GM12878 (cell line): ENCODE measurements around the gene MYOD1.

ENCODE experiments used
- NFIC ChIP-seq: IDR thresholded peaks from 2 replicates; pipeline ENCODE4 v1.6.1; 2012; ENCODE audit warnings: low read depth, mild to moderate bottlenecking, inconsistent platforms, low read length, moderate library complexity
- TF ChIP-seq, protein P1 (sequence below): fragments of 450-650 bp; IDR thresholded peaks from 2 replicates; pipeline ENCODE4 v1.6.1; 2017; ENCODE audit warnings: low read depth, mild to moderate bottlenecking, moderate library complexity
- TF ChIP-seq, protein P2 (sequence below), 3 experiments: IDR thresholded peaks in 2 of 3; conservative IDR thresholded peaks in 1 of 3; 2 replicates each; pipeline ENCODE4 v1.5.1; 2011; ENCODE audit warnings: low read depth in 3 of 3, low read length in 3 of 3, mild to moderate bottlenecking in 3 of 3, control low read depth in 2 of 3, moderate library complexity in 2 of 3, inconsistent platforms in 1 of 3, mixed read lengths in 1 of 3; ENCODE audit not compliant: control insufficient read depth in 2 of 3, insufficient read depth in 1 of 3; ENCODE audit errors: extremely low read depth in 1 of 3
- TF ChIP-seq, protein P3 (sequence below): IDR thresholded peaks from 2 replicates; pipeline ENCODE4 v1.6.1; 2011; ENCODE audit warnings: mild to moderate bottlenecking, low read depth, low read length, moderate library complexity; ENCODE audit not compliant: insufficient replicate concordance

DNA sequence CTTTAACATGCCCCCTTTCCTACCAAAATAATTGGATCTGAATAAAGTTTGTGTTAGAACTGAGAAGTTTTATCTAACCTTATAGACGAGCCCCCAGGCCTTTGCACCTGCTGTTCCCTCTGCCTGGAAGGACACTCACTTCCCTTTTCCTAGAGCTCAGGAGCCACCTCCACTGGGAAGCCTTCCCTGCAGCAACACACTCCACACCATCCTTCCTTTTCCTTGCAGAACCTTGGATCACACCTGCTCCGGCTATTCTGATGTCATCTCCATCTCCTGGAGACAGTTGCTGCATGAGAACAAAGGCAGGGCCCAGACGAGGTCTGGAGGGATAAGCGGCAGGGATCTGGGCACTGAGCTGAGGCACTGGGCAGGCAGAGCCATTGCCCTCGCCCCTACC lies 22.6 kb upstream of the MYOD1 start:
- TF ChIP-seq NFIC: no peak
- TF ChIP-seq, protein P1, sequence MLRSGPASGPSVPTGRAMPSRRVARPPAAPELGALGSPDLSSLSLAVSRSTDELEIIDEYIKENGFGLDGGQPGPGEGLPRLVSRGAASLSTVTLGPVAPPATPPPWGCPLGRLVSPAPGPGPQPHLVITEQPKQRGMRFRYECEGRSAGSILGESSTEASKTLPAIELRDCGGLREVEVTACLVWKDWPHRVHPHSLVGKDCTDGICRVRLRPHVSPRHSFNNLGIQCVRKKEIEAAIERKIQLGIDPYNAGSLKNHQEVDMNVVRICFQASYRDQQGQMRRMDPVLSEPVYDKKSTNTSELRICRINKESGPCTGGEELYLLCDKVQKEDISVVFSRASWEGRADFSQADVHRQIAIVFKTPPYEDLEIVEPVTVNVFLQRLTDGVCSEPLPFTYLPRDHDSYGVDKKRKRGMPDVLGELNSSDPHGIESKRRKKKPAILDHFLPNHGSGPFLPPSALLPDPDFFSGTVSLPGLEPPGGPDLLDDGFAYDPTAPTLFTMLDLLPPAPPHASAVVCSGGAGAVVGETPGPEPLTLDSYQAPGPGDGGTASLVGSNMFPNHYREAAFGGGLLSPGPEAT: no peak
- TF ChIP-seq, protein P2, sequence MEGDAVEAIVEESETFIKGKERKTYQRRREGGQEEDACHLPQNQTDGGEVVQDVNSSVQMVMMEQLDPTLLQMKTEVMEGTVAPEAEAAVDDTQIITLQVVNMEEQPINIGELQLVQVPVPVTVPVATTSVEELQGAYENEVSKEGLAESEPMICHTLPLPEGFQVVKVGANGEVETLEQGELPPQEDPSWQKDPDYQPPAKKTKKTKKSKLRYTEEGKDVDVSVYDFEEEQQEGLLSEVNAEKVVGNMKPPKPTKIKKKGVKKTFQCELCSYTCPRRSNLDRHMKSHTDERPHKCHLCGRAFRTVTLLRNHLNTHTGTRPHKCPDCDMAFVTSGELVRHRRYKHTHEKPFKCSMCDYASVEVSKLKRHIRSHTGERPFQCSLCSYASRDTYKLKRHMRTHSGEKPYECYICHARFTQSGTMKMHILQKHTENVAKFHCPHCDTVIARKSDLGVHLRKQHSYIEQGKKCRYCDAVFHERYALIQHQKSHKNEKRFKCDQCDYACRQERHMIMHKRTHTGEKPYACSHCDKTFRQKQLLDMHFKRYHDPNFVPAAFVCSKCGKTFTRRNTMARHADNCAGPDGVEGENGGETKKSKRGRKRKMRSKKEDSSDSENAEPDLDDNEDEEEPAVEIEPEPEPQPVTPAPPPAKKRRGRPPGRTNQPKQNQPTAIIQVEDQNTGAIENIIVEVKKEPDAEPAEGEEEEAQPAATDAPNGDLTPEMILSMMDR (IDR thresholded peaks at IDR 0.05 in 2 of 3, conservative IDR thresholded peaks at IDR 0.05 in 1 of 3; ENCODE audit: control insufficient read depth in 2 of 3, extremely low read depth in 1 of 3, insufficient read depth in 1 of 3, low read depth in 3 of 3, low read length in 3 of 3): no peak
- TF ChIP-seq, protein P3, sequence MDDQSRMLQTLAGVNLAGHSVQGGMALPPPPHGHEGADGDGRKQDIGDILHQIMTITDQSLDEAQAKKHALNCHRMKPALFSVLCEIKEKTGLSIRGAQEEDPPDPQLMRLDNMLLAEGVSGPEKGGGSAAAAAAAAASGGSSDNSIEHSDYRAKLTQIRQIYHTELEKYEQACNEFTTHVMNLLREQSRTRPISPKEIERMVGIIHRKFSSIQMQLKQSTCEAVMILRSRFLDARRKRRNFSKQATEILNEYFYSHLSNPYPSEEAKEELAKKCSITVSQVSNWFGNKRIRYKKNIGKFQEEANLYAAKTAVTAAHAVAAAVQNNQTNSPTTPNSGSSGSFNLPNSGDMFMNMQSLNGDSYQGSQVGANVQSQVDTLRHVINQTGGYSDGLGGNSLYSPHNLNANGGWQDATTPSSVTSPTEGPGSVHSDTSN: no peak
